NAMALWA (cell line): ENCODE measurements around the gene SLCO3A1.

Source experiments
- DNase-seq: peaks from one replicate; pipeline ENCODE4 v3.0.0-alpha.2; 2015; ENCODE audit warnings: low spot score

SLCO3A1 gene

DNA sequence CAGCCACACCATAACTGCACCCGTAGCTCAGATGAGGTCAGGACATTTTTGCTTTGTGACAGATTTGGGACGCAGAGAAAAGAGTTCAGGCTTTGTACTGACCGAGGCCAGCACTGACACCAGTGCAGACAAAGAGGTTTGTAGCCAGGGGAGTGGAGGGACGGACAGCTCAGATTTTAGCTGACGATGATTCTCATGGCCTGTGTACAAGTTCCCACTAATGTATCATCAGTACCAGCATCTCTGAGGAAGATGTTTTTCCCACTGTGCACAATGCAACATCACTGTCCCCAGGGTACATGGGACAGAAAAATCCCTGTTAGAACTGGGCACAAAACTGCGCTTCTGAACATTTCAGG lies 112.7 kb downstream of the SLCO3A1 start:
- DNase-seq: no peak

- DNase-seq: no peak
Measured at GRCh38 chr15:91967935-91968606, 114.6 kb downstream of the SLCO3A1 start.

GRCh38 chr15:91968610-91969009 lies 115.1 kb downstream of the SLCO3A1 start:
- no peak for DNase-seq

- DNase-seq: no peak
Measured at GRCh38 chr15:91970142-91970541, 116.6 kb downstream of the SLCO3A1 start.

DNA sequence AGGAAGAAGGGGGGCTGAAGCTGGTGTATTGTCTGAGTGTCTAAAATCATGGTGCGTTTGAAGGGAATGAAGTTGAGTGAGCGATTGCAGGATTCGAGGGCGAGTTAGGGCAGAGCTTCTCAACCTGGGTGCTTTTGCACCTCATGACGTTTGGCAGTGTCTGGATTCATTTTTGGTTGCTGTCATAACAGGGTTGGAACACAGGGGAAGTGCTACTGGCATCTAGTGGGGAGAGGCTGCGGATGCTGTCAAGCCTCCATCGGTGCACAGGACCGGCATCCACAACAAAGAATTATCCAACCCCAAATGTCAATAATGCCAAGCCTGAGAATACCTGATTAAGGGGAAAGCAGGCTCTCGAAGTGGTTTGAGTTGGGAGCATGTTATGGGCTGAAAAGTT lies 120.0 kb downstream of the SLCO3A1 start:
- no peak for DNase-seq

GRCh38 chr15:91974321-91974720 lies 120.8 kb downstream of the SLCO3A1 start:
- no peak for DNase-seq

DNA sequence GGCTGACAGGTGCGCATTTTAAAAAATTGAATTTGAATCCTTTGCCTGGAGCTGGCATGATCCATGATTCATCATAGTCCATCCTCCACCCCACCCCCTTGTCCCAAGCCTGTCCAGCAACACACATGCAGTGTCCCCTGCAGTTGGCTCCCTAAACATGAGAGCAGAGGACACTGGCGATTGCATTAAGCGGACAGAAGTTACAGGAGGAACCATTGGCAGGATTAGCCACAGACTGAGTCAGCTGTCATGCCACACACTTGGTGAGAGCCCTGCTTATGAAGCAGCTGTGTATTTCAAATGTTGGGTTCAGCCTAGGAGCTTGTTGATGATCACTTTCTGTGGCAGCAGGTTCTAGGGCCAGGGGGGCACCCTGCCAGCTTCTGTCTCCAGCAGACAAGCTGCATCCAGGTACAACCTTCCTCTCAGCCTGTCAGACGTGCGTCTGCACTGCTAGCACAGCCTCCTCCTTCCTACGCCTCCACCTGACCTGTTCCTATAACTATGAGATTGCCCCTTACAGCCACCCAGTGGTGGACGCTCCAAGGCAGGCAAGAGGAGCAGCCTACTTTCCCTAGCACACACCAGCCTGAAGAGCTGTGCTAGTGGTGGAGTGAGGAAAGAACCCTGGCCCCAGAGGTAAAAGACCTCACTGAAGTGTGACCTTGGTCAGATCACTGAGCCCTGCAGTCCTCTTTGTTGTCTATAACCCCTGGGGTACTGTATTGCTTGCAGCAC lies 121.9 kb downstream of the SLCO3A1 start:
- DNase-seq: no peak

DNA sequence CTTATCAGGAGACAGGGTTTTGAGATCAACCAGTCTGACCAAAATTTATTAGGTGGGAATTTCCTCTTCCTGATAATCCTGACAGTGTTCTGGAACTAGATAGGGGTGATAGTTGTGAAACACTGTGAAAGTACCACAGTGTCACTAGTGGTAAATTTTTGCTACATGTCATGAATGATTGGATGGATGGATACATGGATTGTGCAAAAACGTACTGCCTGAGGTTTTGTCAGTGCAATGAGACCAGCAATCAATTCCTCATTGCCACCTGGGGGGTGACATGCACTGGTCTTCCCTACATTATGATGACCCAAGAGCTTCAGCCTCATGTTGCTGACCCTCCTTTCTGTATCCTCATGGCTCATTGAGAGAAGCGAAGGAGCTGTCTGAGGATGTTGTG lies 123.5 kb downstream of the SLCO3A1 start:
- no peak for DNase-seq

- no peak for DNase-seq
Measured at GRCh38 chr15:91980502-91981267, 127.2 kb downstream of the SLCO3A1 start.

DNA sequence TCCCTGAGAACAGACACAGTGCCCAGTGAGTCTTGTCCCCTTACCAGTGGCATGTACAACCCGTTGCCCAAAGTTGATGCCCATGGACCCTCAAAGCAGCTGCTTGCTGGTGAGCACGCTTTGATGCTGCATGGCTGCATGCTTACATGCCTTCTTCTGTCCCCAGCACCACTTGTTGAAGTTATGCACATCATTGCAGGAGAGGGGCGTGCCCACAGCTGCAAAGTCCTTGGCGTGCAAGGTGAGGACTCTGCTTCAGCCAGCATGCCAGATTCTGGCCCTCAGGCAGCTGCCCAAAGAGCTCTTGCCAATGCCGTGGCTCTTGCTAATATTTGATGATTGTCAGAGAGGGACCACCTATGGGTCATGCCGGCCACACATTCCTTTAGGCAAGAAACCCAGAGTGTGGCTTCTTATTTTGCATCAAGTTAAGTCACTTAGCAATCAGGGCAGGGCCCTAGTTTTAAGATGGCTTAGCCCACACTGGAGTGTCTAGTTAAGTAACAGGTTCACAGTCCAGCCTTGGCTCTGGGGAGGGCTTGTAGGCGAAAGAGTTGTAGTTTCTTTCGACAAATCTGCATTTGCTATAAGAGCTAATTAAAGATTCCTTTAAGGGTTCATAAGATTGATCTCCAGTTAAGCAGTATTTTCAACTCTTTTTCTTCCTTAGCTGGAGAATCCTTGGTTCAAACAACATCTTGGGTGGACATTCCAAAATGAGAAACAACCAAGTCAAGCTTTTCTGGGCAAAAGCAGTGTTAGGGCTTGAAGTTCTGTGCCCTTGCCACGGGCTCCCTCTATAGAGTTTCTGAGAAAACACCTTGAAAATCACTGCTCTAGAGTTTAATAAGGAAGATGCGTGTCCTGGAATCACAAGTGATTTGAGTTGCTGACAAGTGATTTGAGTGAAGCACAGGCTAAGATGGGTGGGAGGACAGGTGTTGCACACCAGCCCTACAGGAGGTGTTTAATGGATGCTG lies 128.6 kb downstream of the SLCO3A1 start:
- no peak for DNase-seq

- DNase-seq: no peak
Measured at GRCh38 chr15:91983729-91984340, 130.3 kb downstream of the SLCO3A1 start.

DNA sequence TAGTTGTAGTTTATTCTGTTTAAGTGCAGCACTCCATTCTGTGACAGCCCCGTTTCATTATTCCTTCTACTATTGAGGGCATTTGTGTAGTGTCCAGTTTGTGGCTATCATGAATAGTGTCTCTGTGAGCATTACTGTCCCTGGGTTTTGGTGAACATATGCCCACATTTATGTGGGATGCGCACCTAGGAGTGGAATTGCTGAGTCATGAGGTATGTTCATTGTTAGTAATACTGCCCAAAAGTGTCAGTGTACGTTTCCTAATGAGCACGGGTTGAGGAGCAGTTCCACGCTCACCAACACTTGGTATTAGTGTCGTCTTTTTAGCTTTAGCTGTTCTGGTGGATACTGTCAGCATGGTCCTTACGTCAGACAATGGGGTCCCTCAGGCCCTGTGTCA lies 131.8 kb downstream of the SLCO3A1 start:
- no peak for DNase-seq

- no peak for DNase-seq
Measured at GRCh38 chr15:91988071-91988470, 134.6 kb downstream of the SLCO3A1 start.

DNA sequence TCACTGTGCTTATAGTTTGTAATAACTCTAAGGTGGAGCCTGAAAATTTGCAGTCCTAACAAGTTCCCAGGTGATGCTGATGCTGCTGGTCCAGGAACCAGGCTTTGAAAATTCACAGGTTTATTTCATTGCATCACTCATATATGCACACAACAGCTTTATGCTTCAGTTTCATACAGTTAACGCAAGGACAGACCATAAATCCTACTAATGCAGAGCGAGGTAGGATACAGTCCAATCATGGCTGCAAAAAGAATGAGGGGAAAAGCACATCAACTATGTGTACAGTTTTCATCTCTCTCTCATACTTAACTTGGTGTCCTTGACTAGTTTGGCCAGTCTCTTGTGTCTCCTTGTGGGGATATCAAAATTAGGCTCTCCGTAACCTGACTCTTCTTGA lies 135.1 kb downstream of the SLCO3A1 start:
- no peak for DNase-seq

DNA sequence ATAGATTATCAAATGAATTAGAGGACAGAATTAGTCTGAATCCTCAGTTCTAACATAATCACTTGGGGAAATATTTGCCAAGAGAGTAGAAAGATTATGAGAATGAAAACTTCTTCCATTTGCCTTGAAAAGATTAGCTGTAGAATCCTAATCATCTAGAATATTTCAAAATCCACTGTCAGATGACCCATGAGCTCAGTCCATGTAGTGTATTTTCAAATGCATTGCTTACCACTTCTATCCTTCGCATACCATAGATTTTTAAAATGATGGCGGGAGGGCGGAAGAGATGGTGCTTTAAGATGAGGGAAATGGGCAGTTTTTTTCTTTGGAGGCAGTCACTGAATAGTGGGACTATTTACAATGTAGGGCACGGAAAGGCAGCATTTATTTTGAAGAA lies 136.3 kb downstream of the SLCO3A1 start:
- no peak for DNase-seq

GRCh38 chr15:91992945-91993344 lies 139.4 kb downstream of the SLCO3A1 start:
- DNase-seq: no peak

DNA sequence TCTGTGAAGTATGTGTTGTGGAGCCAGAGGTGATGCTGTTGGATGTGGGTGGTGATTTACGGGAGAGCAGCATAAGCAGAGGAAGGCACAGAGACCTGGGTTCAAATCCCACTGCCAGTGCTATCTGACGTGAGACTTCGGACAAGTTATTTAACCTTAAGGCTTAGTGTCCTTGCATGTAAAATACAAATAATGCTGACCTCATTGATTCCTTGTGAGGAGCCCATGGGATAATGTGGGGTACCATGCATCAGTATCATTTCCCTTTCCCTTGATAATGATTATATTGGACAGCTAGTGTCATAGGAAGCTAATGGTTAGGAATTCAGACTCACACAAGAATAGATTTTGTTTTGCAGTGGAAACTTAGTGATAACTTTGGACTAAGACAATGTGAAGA lies 141.6 kb downstream of the SLCO3A1 start:
- no peak for DNase-seq

DNA sequence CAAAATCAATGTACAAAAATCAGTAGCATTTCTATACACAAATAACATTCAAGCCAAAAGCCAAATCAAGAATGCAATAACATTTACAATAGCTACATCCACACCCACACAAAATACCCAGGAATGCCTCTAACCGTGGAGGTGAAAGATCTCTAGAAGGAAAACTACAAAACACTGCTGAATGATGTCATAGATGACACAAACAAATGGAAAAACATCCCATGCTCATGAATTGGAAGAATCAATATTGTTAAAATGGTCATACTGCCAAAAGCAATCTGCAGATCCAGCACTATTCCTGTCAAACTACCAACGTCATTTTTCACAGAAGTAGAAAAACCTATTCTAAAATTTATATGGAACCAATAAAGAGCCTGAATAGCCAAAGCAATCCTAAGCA lies 143.7 kb downstream of the SLCO3A1 start:
- DNase-seq: no peak

DNA sequence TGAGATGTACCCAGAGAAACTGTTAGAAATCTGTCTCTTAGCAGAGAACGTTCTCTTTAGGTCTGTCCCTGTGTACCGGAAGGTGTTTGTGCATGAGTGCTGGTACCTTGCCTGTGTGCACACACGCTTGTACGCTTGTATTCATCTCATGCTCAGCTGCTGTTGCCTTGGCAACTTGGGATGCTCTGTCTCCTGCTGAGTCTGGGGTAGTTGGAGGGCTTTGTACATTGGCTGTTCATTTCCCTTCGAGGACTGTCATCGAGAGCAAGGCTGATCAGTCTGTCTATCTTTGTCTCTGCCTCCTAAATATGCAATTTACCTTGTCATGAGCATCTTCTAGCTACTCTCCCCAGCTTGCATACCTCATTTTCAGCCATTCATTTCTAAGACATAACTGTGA lies 147.2 kb downstream of the SLCO3A1 start:
- no peak for DNase-seq

- no peak for DNase-seq
Measured at GRCh38 chr15:92001307-92001706, 147.8 kb downstream of the SLCO3A1 start.

DNA sequence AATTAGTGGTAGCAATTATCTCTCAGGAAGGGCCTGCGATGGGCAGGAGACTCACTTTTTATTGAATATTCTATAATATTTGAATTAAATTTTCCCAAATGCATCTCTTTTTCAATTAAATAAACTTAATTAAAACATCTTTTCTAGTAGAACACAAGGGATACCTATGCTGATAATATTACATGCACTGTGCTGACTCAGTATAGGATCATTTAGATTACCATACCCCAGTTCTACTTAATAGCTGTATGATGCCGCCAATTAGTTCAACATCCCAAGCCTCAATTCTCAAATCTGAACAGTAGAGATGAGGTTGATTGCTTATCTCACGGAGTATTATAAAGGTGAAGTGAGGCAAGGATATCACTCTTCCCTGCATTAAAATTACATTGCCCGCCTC lies 149.2 kb downstream of the SLCO3A1 start:
- DNase-seq: no peak
